ENCODE measurements around the gene SULT2A1.

- TF ChIP-seq POLR2AphosphoS5 (IDR thresholded peaks at IDR 0.05) (no peak), CTCF (IDR thresholded peaks at IDR 0.05; ENCODE audit: poor library complexity, severe bottlenecking) (no peak), RAD21 (conservative IDR thresholded peaks at IDR 0.05) (no peak), MXI1 (conservative IDR thresholded peaks at IDR 0.05; ENCODE audit: poor library complexity, severe bottlenecking) (no peak), EZH2 (IDR thresholded peaks at IDR 0.05; ENCODE audit: borderline replicate concordance, insufficient read depth, low read length, poor library complexity, severe bottlenecking) (no peak), REST (IDR thresholded peaks at IDR 0.05; ENCODE audit: borderline replicate concordance) (no peak), EP300 (conservative IDR thresholded peaks at IDR 0.05; ENCODE audit: poor library complexity, severe bottlenecking) (no peak)
These were observed 9.2 kb upstream of the SULT2A1 start for GRCh38 chr19:47895165-47895782.
